ENCODE measurements around the gene PILRB.
"Not testable (repeated sequence)": the region's sequence is repeated elsewhere in the genome, so short reads cannot be mapped to it uniquely, and the experiment has no call there.

DNA sequence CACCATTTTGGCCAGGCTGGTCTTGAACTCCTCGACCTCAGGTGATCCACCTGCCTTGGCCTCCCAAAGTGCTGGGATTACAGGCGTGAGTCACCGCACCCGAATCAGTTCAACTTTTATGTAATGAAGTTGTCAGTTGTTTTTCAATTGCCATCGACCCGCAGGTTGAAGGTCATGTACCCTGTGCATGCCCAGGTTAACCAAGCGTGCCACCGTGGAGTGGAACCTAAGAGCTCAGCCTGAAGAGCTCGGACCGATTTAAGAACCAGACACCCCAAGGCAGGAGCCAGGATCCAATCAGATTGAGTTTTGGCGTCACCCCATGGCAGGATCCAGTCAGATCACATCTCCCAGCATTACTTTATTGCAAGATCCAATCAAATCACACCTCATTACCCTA is 31.0 kb upstream of the PILRB start:
- TF ChIP-seq, protein P1, sequence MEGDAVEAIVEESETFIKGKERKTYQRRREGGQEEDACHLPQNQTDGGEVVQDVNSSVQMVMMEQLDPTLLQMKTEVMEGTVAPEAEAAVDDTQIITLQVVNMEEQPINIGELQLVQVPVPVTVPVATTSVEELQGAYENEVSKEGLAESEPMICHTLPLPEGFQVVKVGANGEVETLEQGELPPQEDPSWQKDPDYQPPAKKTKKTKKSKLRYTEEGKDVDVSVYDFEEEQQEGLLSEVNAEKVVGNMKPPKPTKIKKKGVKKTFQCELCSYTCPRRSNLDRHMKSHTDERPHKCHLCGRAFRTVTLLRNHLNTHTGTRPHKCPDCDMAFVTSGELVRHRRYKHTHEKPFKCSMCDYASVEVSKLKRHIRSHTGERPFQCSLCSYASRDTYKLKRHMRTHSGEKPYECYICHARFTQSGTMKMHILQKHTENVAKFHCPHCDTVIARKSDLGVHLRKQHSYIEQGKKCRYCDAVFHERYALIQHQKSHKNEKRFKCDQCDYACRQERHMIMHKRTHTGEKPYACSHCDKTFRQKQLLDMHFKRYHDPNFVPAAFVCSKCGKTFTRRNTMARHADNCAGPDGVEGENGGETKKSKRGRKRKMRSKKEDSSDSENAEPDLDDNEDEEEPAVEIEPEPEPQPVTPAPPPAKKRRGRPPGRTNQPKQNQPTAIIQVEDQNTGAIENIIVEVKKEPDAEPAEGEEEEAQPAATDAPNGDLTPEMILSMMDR (IDR thresholded peaks at IDR 0.05), result not testable (repeated sequence)
- TF ChIP-seq POLR2A (IDR thresholded peaks at IDR 0.05), result not testable (repeated sequence)

Data from ovary (tissue), 3 donors.